ENCODE measurements around the gene ARHGAP18.

- TF ChIP-seq EZH2 (IDR thresholded peaks at IDR 0.05; ENCODE audit: insufficient read depth, poor library complexity, severe bottlenecking) (no peak), EZH2phosphoT487 (IDR thresholded peaks at IDR 0.05; ENCODE audit: insufficient read depth, low read depth) (no peak)
These were observed 37.7 kb downstream of the ARHGAP18 start for GRCh38 chr6:129672341-129672682.
